SK-N-SH treated with all-trans-retinoic acid at 6 μM for 48 hours (cell line): Measurements from ENCODE around the gene C3orf49.

Experiments
- ATAC-seq: fragments of 200-7000 bp; cut with Tn5 transposase; 3 replicates; pipeline ENCODE4 v1.9.1; 2020; ENCODE audit warnings: mild to moderate bottlenecking, moderate library complexity
- ARNTL ChIP-seq: fragments of 450-650 bp; formaldehyde crosslinking; IDR thresholded peaks from 2 replicates; pipeline ENCODE4 v1.5.0; 2020; ENCODE audit warnings: low read depth, mild to moderate bottlenecking, moderate library complexity, borderline replicate concordance
- BACH2 ChIP-seq: fragments of 250-450 bp; sonication (Bioruptor Pico); IDR thresholded peaks from 2 replicates; pipeline ENCODE4 v1.9.0; 2021; ENCODE audit warnings: mild to moderate bottlenecking, borderline replicate concordance
- CSDC2 ChIP-seq: fragments of 250-450 bp; sonication (Bioruptor Pico); IDR thresholded peaks from 2 replicates; pipeline ENCODE4 v1.5.0; 2020; ENCODE audit warnings: mild to moderate bottlenecking, moderate library complexity
- ESRRG ChIP-seq: fragments of 250-450 bp; sonication (Bioruptor Pico); IDR thresholded peaks from 2 replicates; pipeline ENCODE4 v1.6.1; 2021; ENCODE audit warnings: mild to moderate bottlenecking
- GLIS3 ChIP-seq: fragments of 250-450 bp; sonication (Bioruptor Pico); IDR thresholded peaks from 2 replicates; pipeline ENCODE4 v1.5.0; 2020; ENCODE audit warnings: mild to moderate bottlenecking, moderate library complexity
- ISL1 ChIP-seq: fragments of 250-450 bp; sonication (Bioruptor Pico); IDR thresholded peaks from 2 replicates; pipeline ENCODE4 v2.1.2; 2022; ENCODE audit warnings: mild to moderate bottlenecking, moderate library complexity
- PPARA ChIP-seq: fragments of 250-450 bp; sonication (Bioruptor Pico); IDR thresholded peaks from 2 replicates; pipeline ENCODE4 v1.5.0; 2020; ENCODE audit warnings: mild to moderate bottlenecking, borderline replicate concordance
- RARB ChIP-seq: fragments of 250-450 bp; sonication (Bioruptor Pico); IDR thresholded peaks from 2 replicates; pipeline ENCODE4 v1.8.0; 2021; ENCODE audit warnings: mild to moderate bottlenecking, moderate library complexity
- SNAI2 ChIP-seq: fragments of 250-450 bp; sonication (Bioruptor Pico); IDR thresholded peaks from 2 replicates; pipeline ENCODE4 v1.5.0; 2020; ENCODE audit warnings: mild to moderate bottlenecking, moderate library complexity
- TCF4 ChIP-seq: fragments of 250-450 bp; sonication (Bioruptor Pico); IDR thresholded peaks from 2 replicates; pipeline ENCODE4 v1.8.0; 2021; ENCODE audit warnings: mild to moderate bottlenecking, moderate library complexity, borderline replicate concordance
- TOX ChIP-seq: fragments of 250-450 bp; sonication (Bioruptor Pico); IDR thresholded peaks from 2 replicates; pipeline ENCODE4 v1.8.0; 2021; ENCODE audit warnings: mild to moderate bottlenecking, moderate library complexity, borderline replicate concordance
- ZC3H10 ChIP-seq: fragments of 250-450 bp; sonication (Bioruptor Pico); IDR thresholded peaks from 2 replicates; pipeline ENCODE4 v1.5.1; 2021; ENCODE audit warnings: mild to moderate bottlenecking, moderate library complexity
- ZFP3 ChIP-seq: fragments of 250-450 bp; sonication (Bioruptor Pico); IDR thresholded peaks from 2 replicates; pipeline ENCODE4 v1.5.0; 2020; ENCODE audit warnings: mild to moderate bottlenecking, moderate library complexity
- ZFP30 ChIP-seq: fragments of 450-650 bp; formaldehyde crosslinking; IDR thresholded peaks from 2 replicates; pipeline ENCODE4 v1.5.0; 2022; ENCODE audit warnings: mild to moderate bottlenecking, moderate library complexity
- ZNF565 ChIP-seq: fragments of 450-650 bp; formaldehyde crosslinking; conservative IDR thresholded peaks from 2 replicates; pipeline ENCODE4 v1.5.0; 2020; ENCODE audit warnings: low read depth, mild to moderate bottlenecking, moderate library complexity
- ZNF70 ChIP-seq: fragments of 450-650 bp; formaldehyde crosslinking; IDR thresholded peaks from 2 replicates; pipeline ENCODE4 v1.5.0; 2020; ENCODE audit warnings: mild to moderate bottlenecking, moderate library complexity
- ZNF8 ChIP-seq: fragments of 450-650 bp; formaldehyde crosslinking; IDR thresholded peaks from 2 replicates; pipeline ENCODE4 v1.5.0; 2020; ENCODE audit warnings: mild to moderate bottlenecking, moderate library complexity
- TF ChIP-seq, protein P1 (sequence below): fragments of 250-450 bp; sonication (Bioruptor Pico); IDR thresholded peaks from 2 replicates; pipeline ENCODE4 v1.8.0; 2021; ENCODE audit warnings: low read depth, mild to moderate bottlenecking, moderate library complexity, borderline replicate concordance
- TF ChIP-seq, protein P2 (sequence below): fragments of 250-450 bp; sonication (Bioruptor Pico); IDR thresholded peaks from 2 replicates; pipeline ENCODE4 v1.5.1; 2021; ENCODE audit warnings: mild to moderate bottlenecking, moderate library complexity
- TF ChIP-seq, protein P3 (sequence below): fragments of 250-450 bp; sonication (Bioruptor Pico); IDR thresholded peaks from 2 replicates; pipeline ENCODE4 v1.5.1; 2020; ENCODE audit warnings: low read depth, mild to moderate bottlenecking, moderate library complexity
- TF ChIP-seq, protein P4 (sequence below): fragments of 250-450 bp; sonication (Bioruptor Pico); IDR thresholded peaks from 2 replicates; pipeline ENCODE4 v1.8.0; 2020; ENCODE audit warnings: mild to moderate bottlenecking, moderate library complexity, borderline replicate concordance

The C3orf49 gene

DNA sequence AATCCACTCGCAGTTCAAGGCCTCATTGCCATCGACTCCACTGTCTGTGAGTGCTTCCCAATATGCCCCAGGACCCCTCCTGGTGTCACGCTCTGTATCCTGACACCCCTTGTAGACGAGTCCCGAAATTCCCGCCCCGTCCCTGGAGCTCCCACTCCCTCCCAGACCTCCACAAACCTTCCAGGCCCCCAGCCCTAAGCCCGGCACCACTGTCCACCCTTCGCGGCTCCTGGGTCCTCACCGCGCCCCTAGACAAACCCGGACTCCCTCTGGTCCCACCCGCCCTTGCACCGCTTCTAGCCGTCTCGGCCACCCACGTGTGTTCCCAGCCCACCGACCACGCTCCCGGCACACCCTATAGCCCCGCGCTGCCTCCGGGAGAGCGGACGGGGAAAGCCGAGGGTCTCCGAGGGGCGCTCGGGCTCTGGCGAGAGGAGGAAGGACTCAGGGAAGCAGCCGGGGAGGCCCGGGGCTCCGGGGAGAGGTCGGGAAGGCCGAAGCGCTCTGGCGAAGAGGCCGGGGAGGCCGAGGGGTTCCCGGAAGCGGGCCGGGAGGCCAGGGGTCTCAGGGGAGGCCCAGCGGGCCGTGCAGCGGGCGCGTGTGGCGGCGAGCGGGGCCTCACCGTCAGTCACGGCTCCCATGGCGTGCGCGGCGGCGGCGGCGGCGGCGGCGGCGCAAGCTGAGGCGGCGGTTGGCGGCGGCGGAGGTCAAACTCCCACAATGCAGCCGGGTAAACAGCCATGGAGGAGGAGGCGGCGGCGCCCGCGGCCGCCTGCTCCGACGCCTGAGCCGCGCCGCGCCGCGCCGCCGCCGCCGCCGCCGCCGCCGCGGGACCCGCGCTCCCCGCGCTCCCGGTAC lies 44.3 kb downstream of the C3orf49 start, which contains the start of the genes ATXN7 and THOC7:
ATXN7 (plus strand) TSS at position 718 of the 858 bp plus-strand sequence. CDS start 48,732 bp downstream, outside the sequence.
THOC7 (minus strand) TSS at position 656 of the 858 bp plus-strand sequence; CDS start at position 641, 15 bp downstream.
- TF ChIP-seq ESRRG (CRISPR knock-in tag) (no peak), ZNF8 (CRISPR knock-in tag) (no peak), ZNF70 (CRISPR knock-in tag) (no peak), BACH2 (no peak), CSDC2 (no peak), ZC3H10 (CRISPR knock-in tag) (no peak), TOX (CRISPR knock-in tag) (no peak), ZNF565 (CRISPR knock-in tag) (no peak), ZFP3 (CRISPR knock-in tag) (no peak), ISL1 (CRISPR knock-in tag) (no peak), GLIS3 (no peak)
- TF ChIP-seq, protein P1, sequence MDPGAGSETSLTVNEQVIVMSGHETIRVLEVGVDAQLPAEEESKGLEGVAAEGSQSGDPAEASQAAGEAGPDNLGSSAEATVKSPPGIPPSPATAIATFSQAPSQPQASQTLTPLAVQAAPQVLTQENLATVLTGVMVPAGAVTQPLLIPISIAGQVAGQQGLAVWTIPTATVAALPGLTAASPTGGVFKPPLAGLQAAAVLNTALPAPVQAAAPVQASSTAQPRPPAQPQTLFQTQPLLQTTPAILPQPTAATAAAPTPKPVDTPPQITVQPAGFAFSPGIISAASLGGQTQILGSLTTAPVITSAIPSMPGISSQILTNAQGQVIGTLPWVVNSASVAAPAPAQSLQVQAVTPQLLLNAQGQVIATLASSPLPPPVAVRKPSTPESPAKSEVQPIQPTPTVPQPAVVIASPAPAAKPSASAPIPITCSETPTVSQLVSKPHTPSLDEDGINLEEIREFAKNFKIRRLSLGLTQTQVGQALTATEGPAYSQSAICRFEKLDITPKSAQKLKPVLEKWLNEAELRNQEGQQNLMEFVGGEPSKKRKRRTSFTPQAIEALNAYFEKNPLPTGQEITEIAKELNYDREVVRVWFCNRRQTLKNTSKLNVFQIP (CRISPR knock-in tag): no peak
- TF ChIP-seq, protein P2, sequence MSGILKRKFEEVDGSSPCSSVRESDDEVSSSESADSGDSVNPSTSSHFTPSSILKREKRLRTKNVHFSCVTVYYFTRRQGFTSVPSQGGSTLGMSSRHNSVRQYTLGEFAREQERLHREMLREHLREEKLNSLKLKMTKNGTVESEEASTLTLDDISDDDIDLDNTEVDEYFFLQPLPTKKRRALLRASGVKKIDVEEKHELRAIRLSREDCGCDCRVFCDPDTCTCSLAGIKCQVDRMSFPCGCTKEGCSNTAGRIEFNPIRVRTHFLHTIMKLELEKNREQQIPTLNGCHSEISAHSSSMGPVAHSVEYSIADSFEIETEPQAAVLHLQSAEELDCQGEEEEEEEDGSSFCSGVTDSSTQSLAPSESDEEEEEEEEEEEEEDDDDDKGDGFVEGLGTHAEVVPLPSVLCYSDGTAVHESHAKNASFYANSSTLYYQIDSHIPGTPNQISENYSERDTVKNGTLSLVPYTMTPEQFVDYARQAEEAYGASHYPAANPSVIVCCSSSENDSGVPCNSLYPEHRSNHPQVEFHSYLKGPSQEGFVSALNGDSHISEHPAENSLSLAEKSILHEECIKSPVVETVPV (CRISPR knock-in tag): no peak
- peak; percentile 86 for ATAC-seq

DNA sequence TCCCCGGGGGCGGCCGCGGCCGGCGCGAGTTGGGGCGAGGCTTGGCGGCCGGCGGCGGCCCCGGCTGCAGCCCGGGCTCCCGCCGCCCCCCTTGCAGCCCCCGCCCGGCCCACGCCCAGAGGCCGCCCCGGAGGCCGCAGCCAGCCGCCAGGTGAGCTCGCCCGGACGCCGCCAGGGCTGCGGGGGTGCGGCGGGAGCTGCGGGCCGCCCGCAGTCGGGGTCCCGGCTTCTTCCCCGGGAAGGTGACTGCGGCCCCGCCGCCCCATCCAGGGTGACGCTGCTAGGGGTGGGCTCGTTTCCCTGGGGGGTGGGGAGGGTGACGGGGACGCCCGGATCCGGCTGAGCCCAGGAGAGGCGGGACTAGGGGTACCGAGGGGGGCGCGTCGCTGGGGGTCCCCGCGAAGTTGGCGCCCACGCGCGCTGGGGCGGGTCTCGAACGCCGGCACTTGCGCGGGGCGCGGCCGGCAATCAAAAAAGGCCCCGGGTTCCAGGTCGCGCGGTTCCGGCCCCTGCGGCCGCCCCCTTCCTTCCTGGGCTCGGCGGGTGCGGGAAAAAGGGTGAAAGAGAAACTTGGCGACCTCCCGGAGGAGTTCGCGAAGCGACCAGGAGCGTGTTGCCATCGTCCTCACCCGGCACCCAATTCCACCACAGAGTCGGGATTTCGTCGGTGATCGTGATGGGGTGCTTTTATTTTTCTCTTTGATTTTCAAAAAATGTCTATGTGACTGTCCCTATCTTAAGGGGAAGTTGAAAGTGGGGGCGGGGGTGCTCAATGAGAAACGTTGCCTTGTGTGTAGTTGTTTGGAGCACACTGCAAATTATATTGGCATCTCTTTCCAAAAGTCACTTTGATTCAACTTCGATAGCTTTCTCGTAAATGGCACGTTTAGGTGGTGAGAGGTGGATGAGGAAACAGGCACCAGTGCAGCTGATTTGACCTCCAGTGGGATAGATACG lies 45.2 kb downstream of the C3orf49 start:
- no peak for TF ChIP-seq ZC3H10 (CRISPR knock-in tag)
- TF ChIP-seq GLIS3: no peak
- TF ChIP-seq ZFP3 (CRISPR knock-in tag): no peak
- no peak for TF ChIP-seq ZNF565 (CRISPR knock-in tag)
- TF ChIP-seq PPARA (CRISPR knock-in tag): no peak
- TF ChIP-seq BACH2: no peak
- ATAC-seq: peak; percentile 37

DNA sequence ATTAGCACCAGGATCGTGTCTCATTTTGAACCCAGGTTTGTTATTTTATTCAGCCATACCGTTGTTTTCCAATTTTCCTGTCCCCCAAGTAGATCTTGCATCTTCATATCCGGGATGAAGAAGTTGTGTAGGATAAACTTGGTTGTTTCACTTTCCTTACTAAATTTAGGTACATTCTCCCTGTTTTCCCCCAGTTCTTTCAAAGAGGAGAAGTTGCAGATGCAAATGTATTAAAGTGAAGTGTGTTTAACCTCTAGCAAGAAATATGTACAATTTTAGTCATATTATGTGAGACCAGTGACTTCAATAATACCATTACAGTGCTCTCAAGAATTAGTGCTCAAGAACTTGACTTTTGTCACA lies 45.8 kb downstream of the C3orf49 start:
- TF ChIP-seq, protein P3, sequence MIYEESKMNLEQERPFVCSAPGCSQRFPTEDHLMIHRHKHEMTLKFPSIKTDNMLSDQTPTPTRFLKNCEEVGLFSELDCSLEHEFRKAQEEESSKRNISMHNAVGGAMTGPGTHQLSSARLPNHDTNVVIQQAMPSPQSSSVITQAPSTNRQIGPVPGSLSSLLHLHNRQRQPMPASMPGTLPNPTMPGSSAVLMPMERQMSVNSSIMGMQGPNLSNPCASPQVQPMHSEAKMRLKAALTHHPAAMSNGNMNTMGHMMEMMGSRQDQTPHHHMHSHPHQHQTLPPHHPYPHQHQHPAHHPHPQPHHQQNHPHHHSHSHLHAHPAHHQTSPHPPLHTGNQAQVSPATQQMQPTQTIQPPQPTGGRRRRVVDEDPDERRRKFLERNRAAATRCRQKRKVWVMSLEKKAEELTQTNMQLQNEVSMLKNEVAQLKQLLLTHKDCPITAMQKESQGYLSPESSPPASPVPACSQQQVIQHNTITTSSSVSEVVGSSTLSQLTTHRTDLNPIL: no peak
- TF ChIP-seq, protein P4, sequence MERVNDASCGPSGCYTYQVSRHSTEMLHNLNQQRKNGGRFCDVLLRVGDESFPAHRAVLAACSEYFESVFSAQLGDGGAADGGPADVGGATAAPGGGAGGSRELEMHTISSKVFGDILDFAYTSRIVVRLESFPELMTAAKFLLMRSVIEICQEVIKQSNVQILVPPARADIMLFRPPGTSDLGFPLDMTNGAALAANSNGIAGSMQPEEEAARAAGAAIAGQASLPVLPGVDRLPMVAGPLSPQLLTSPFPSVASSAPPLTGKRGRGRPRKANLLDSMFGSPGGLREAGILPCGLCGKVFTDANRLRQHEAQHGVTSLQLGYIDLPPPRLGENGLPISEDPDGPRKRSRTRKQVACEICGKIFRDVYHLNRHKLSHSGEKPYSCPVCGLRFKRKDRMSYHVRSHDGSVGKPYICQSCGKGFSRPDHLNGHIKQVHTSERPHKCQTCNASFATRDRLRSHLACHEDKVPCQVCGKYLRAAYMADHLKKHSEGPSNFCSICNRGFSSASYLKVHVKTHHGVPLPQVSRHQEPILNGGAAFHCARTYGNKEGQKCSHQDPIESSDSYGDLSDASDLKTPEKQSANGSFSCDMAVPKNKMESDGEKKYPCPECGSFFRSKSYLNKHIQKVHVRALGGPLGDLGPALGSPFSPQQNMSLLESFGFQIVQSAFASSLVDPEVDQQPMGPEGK: no peak
- TF ChIP-seq ARNTL (no peak), ZFP30 (CRISPR knock-in tag) (no peak), PPARA (CRISPR knock-in tag) (no peak), TOX (CRISPR knock-in tag) (no peak)
- ATAC-seq: no peak

DNA sequence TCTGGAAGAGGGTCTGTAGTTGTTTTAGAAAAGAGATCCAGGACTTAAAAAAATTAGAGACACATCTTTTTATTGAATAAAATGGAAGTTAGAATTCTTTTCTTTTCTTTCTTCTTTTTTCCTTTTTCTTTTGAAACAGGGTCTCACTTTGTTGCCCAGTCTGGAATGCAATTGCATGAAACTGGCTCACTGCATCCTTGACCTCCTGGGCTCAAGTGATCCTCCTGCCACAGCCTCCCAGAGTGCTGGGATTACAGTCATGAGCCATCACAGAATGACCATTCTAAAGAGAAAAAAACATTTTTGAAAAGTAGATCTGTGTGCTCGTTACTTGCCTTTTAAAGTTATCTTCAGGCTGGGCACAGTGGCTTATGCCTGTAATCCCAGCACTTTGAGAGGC lies 48.1 kb downstream of the C3orf49 start:
- ATAC-seq: no peak
- no peak for TF ChIP-seq ISL1 (CRISPR knock-in tag)
- TF ChIP-seq RARB: no peak
- TF ChIP-seq, protein P4: no peak
- TF ChIP-seq TOX (CRISPR knock-in tag): no peak
- no peak for TF ChIP-seq CSDC2
- no peak for TF ChIP-seq ARNTL
- no peak for TF ChIP-seq ESRRG (CRISPR knock-in tag)
- TF ChIP-seq, protein P3: no peak
- TF ChIP-seq TCF4: no peak
- no peak for TF ChIP-seq BACH2
- no peak for TF ChIP-seq GLIS3
- no peak for TF ChIP-seq ZFP3 (CRISPR knock-in tag)
- no peak for TF ChIP-seq ZNF8 (CRISPR knock-in tag)
- TF ChIP-seq ZNF565 (CRISPR knock-in tag): no peak
- no peak for TF ChIP-seq ZFP30 (CRISPR knock-in tag)
- TF ChIP-seq SNAI2: no peak
- TF ChIP-seq, all 23 proteins: peak for 0
